ENCODE data around the gene CDC20.
A peak's percentile ranks its signal among the peaks of the same experiment; 100 is the strongest.
"Not testable (repeated sequence)": the region's sequence is repeated elsewhere in the genome, so short reads cannot be mapped to it uniquely, and the experiment has no call there.

The CDC20 gene

GRCh38 chr1:43358121-43358745 is 548 bp upstream of the CDC20 start:
- peak; percentile 70 for DNase-seq (ENCODE audit: low spot score)

DNA sequence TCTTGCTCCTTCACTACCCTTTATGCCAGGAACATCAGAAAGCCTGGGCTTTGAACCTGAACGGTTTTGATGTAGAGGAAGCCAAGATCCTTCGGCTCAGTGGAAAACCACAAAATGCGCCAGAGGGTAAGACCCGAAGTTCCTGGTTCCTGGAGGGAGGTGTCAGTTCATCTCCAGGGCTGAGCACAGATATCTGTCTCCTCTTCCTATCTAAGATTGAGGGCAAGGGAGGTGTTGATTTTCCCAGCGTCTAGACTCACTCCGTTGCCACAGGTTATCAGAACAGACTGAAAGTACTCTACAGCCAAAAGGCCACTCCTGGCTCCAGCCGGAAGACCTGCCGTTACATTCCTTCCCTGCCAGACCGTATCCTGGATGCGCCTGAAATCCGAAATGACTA is 915 bp downstream of the CDC20 start:
- no peak for DNase-seq (ENCODE audit: low spot score)

GRCh38 chr1:43360616-43361015 is 1.8 kb downstream of the CDC20 start:
- no peak for DNase-seq (ENCODE audit: low spot score)

GRCh38 chr1:43363283-43363934 is 4.6 kb downstream of the CDC20 start:
- no peak for DNase-seq (ENCODE audit: low spot score)

GRCh38 chr1:43363935-43364525 is 5.2 kb downstream of the CDC20 start:
- no peak for DNase-seq (ENCODE audit: low spot score)

DNA sequence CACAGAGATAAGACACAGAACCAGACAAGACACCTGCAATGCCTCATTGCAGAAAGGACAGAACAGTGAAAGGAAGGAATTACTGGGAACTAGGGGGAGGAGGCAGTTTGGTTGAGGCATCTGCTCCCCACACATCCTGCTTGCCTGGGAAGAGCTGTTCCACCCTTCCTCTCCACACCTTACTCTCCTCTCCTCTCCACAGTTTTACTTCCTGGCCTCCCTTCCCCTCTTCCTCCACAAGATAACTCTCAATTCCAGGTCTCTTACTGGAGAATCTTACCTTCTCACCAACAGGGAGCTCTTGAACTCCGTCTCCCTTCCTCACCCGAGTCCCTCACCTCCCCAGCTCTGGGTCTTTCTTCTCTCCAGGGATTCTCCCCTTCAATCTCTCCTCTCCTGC is 6.9 kb downstream of the CDC20 start:
- DNase-seq (ENCODE audit: low spot score): no peak

GRCh38 chr1:43366179-43366578 is 7.4 kb downstream of the CDC20 start:
- no peak for DNase-seq (ENCODE audit: low spot score)

GRCh38 chr1:43366601-43367025 is 7.8 kb downstream of the CDC20 start:
- no peak for DNase-seq (ENCODE audit: low spot score)

DNA sequence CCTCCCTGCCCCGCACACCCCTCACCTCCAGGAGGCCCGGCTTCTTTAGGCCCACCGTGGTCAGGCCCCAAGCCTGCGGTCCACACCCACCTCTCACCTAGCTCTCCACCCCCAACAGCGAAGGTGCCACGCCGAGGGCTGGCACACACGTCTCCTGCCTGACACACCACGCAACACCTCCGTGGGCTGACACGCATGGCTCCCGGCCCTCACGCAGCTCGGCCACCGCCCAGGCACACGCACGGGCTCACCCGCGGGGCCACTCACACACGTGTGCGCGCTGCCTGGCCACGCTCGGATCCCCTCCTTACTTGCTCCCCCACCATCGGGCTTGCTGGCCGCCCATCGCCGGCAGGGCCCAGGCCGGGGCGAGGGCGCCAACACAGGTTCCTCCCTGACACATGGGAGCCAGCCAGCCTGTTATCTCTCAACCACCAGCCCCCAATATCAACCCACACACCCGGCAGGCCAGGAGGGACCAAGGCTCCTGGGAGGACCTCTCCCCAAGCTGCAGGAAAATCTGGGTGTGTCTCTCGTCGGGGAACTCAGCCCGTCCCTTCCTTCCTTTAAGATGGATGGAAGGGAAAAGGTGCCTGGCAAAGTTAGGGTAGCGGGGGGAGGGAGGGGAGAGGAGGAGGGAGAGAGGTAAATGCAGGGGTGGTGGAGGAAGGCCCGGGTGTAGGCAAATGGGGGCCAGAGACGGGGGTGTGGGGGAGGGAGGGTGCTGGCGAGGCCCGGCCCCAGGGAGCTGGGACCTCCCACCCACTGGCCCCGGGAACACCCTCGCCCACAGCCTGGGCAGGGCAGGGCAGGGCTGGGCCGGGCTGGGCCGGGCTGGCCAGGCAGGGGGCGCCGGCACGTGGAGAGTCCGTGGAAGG is 8.5 kb downstream of the CDC20 start:
- DNase-seq (ENCODE audit: low spot score): no peak

GRCh38 chr1:43367904-43368645 is 9.3 kb downstream of the CDC20 start, which contains the start of gene ELOVL1:
ELOVL1 (minus strand) TSS chr1:43368011; CDS start chr1:43365609, 2,402 bp downstream.
- DNase-seq (ENCODE audit: low spot score): peak; percentile 87

GRCh38 chr1:43368646-43369020 is 9.9 kb downstream of the CDC20 start:
- DNase-seq (ENCODE audit: low spot score): no peak

DNA sequence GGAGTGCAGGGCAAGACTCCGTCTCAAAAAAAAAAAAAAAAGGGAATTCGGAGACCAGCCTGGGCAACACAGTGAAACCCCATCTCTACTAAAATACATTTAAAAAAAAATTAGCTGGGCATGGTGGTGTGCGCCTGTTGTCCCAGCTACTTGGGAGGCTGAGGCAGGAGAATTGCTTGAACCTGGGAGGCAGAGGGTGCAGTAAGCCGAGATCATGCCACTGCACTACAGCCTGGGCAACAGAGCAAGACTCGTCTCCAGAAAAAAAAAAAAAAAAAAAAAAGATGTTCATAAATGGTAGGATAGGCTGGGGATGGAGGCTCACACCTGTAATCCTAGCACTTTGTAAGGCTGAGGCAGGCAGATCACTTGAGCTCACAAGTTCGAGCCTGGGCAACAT is 11.0 kb downstream of the CDC20 start:
- DNase-seq (ENCODE audit: low spot score): not testable (repeated sequence)

GRCh38 chr1:43370564-43370963 is 11.8 kb downstream of the CDC20 start:
- no peak for DNase-seq (ENCODE audit: low spot score)

GRCh38 chr1:43372172-43372571 is 13.4 kb downstream of the CDC20 start:
- no peak for DNase-seq (ENCODE audit: low spot score)

GRCh38 chr1:43373066-43373940 is 14.5 kb downstream of the CDC20 start:
- no peak for DNase-seq (ENCODE audit: low spot score)

GRCh38 chr1:43376723-43377235 is 18.0 kb downstream of the CDC20 start:
- no peak for DNase-seq (ENCODE audit: low spot score)

- DNase-seq (ENCODE audit: low spot score): no peak
These were observed 19.1 kb downstream of the CDC20 start for GRCh38 chr1:43377831-43378230.

GRCh38 chr1:43379476-43379875 is 20.7 kb downstream of the CDC20 start:
- no peak for DNase-seq (ENCODE audit: low spot score)

- DNase-seq (ENCODE audit: low spot score): peak; percentile 89
These were observed 22.8 kb downstream of the CDC20 start for GRCh38 chr1:43381612-43382011.

- DNase-seq (ENCODE audit: low spot score): peak; percentile 98
These were observed 23.4 kb downstream of the CDC20 start for GRCh38 chr1:43382027-43382779.

Measured in pons (tissue), 1 donor.